Measurements from ENCODE around the gene FES. TPM values are rescaled to one million over a fixed set of nuclear protein-coding genes. Genes with fewer than 3 reads are reported as not detected.

FES gene
- polyA plus RNA-seq, 1 of the 3 experiments (the other 2 are of a cell fraction), result 0.03 TPM

DNA sequence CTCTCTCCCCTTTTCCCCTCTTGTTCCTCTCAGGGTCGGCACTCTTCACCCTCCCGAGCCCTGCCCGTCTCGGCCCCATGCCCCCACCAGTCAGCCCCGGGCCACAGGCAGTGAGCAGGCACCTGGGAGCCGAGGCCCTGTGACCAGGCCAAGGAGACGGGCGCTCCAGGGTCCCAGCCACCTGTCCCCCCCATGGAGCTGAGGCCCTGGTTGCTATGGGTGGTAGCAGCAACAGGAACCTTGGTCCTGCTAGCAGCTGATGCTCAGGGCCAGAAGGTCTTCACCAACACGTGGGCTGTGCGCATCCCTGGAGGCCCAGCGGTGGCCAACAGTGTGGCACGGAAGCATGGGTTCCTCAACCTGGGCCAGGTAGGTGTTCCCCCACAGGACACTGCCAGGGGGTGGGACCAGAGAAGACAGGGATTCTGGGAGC, 8.7 kb upstream of the FES start:
- Histone ChIP-seq H3K79me2 (ENCODE audit: insufficient read depth) (peaks cover 60% of the 10 kb centered on the region), H3K36me3 (replicated peaks in 1 of 2; ENCODE audit: control insufficient read depth in 1 of 2, insufficient read depth in 2 of 2, low read length in 1 of 2) (peaks cover 12 to 44% of the 10 kb centered on the region in 2 experiments), H3K9ac (no peak overlapping the region), H3K27me3 (ENCODE audit: insufficient read depth) (no peaks in the 10 kb centered on the region), H3K27ac (ENCODE audit: low read depth in 2 of 2, low read length in 1 of 2) (no peak overlapping the region), H3K9me2 (no peaks in the 10 kb centered on the region), H3K4me1 (ENCODE audit: control insufficient read depth in 1 of 2, insufficient read depth in 2 of 2, low read depth in 1 of 2, low read length in 1 of 2) (peaks cover 20% of the 10 kb centered on the region in 2 experiments; a peak in 2 of 4 replicates), H2AFZ (ENCODE audit: low read depth) (no peak overlapping the region), H3K4me3 (ENCODE audit: low read depth in 2 of 2, low read length in 1 of 2) (no peak overlapping the region), H3K9me3 (no peaks in the 10 kb centered on the region), H3K4me2 (no peak overlapping the region), H4K20me1 (ENCODE audit: insufficient read depth) (peaks cover 14% of the 10 kb centered on the region; the same call in 1 of the 2 replicates), H3F3A (replicated peaks; ENCODE audit: insufficient read depth) (peaks cover 4% of the 10 kb centered on the region)
- CTCF ChIA-PET, result interaction anchor here (1.3 kb wide), 1 partner anchor 10 kb away, joined by 8 read pairs; no protein-coding TSS in a partner anchor
- no peak for DNase-seq
- TF ChIP-seq ELF1 (IDR thresholded peaks at IDR 0.05) (no peak), GABPA (IDR thresholded peaks at IDR 0.05; ENCODE audit: low read depth) (no peak), MEF2A (IDR thresholded peaks at IDR 0.05; ENCODE audit: borderline replicate concordance, low read depth) (no peak), RXRA (IDR thresholded peaks at IDR 0.05; ENCODE audit: borderline replicate concordance, low read depth) (no peak), CHD2 (IDR thresholded peaks at IDR 0.05; ENCODE audit: low read length, partially characterized antibody) (no peak), JUND (IDR thresholded peaks at IDR 0.05) (no peak)
- TF ChIP-seq, protein P1, sequence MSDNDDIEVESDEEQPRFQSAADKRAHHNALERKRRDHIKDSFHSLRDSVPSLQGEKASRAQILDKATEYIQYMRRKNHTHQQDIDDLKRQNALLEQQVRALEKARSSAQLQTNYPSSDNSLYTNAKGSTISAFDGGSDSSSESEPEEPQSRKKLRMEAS (IDR thresholded peaks at IDR 0.05; ENCODE audit: low read depth), result no peak
- POLR2A ChIA-PET, result no interaction called here
- 95% methylated on average over 4 of the region's 12 CpGs for WGBS (ENCODE audit: low lambda C conversion rate)

DNA sequence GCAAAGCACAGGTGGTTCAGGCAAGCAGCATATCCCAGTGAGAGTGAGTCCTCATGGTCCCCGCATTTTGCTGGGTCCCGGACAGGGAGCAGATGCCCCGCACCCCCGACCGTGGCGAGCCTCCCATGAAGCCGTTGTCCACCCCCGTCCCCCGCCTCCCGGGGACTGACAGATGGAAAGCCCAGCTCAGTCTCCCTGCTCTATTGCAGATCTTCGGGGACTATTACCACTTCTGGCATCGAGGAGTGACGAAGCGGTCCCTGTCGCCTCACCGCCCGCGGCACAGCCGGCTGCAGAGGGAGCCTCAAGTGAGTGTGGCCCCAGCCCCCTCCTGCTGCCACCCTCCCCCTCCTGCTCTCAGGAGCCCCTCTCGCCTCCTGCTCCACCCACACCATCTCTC, 8.3 kb upstream of the FES start:
- H3K36me3 ChIP-seq (replicated peaks in 1 of 2; ENCODE audit: control insufficient read depth in 1 of 2, insufficient read depth in 2 of 2, low read length in 1 of 2), result peaks cover 13 to 49% of the 10 kb centered on the region in 2 experiments

DNA sequence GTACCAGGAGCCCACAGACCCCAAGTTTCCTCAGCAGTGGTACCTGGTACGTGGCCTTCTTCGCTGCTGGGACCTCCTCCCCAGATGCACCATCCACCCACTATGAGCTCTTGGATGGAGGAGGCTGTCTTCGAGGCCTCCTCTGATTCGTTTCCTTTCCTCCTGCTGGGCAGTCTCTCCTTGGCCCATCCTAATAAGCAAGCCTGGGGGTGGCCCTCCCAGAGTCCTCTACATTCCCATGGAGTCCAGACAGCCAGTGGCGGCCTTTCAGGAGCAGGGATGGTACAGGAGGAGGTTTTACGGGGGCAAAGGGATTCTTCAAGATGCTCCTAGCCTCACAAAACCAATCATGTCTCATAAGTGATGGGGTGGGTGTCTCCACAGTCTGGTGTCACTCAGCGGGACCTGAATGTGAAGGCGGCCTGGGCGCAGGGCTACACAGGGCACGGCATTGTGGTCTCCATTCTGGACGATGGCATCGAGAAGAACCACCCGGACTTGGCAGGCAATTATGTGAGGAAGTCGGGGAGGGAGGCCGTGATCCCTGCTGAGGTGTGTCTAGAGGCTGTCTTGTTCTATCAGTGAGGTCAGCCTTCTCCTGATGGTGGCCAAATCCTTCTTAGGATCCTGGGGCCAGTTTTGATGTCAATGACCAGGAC, 7.7 kb upstream of the FES start:
- Histone ChIP-seq H3K9me2 (no peaks in the 10 kb centered on the region), H3K4me2 (no peak overlapping the region), H2AFZ (ENCODE audit: low read depth) (no peak overlapping the region), H3K27ac (ENCODE audit: low read depth in 2 of 2, low read length in 1 of 2) (no peak overlapping the region), H3K36me3 (replicated peaks in 1 of 2; ENCODE audit: control insufficient read depth in 1 of 2, insufficient read depth in 2 of 2, low read length in 1 of 2) (peaks cover 13 to 55% of the 10 kb centered on the region in 2 experiments), H3K9ac (no peak overlapping the region), H3K79me2 (ENCODE audit: insufficient read depth) (peaks cover 52% of the 10 kb centered on the region), H3K4me1 (ENCODE audit: control insufficient read depth in 1 of 2, insufficient read depth in 2 of 2, low read depth in 1 of 2, low read length in 1 of 2) (peaks cover 18 to 19% of the 10 kb centered on the region in 2 experiments; a peak in 2 of 4 replicates), H3K27me3 (ENCODE audit: insufficient read depth) (no peaks in the 10 kb centered on the region), H4K20me1 (ENCODE audit: insufficient read depth) (peaks cover 14% of the 10 kb centered on the region; the same call in 1 of the 2 replicates), H3K9me3 (no peaks in the 10 kb centered on the region), H3K4me3 (ENCODE audit: low read depth in 2 of 2, low read length in 1 of 2) (no peak overlapping the region), H3F3A (replicated peaks; ENCODE audit: insufficient read depth) (peaks cover 4% of the 10 kb centered on the region)
- ChIA-PET POLR2A (no interaction called here), CTCF (no interaction called here)
- no peak for DNase-seq
- 97% methylated on average over 15 of the region's 15 CpGs for WGBS (ENCODE audit: low lambda C conversion rate)
- no peak for TF ChIP-seq NRF1 (IDR thresholded peaks at IDR 0.05; ENCODE audit: low read depth, low read length)
- no peak for TF ChIP-seq GABPA (IDR thresholded peaks at IDR 0.05; ENCODE audit: low read depth)
- TF ChIP-seq, protein P2, sequence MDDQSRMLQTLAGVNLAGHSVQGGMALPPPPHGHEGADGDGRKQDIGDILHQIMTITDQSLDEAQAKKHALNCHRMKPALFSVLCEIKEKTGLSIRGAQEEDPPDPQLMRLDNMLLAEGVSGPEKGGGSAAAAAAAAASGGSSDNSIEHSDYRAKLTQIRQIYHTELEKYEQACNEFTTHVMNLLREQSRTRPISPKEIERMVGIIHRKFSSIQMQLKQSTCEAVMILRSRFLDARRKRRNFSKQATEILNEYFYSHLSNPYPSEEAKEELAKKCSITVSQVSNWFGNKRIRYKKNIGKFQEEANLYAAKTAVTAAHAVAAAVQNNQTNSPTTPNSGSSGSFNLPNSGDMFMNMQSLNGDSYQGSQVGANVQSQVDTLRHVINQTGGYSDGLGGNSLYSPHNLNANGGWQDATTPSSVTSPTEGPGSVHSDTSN (IDR thresholded peaks at IDR 0.05), result no peak
- TF ChIP-seq, protein P3, sequence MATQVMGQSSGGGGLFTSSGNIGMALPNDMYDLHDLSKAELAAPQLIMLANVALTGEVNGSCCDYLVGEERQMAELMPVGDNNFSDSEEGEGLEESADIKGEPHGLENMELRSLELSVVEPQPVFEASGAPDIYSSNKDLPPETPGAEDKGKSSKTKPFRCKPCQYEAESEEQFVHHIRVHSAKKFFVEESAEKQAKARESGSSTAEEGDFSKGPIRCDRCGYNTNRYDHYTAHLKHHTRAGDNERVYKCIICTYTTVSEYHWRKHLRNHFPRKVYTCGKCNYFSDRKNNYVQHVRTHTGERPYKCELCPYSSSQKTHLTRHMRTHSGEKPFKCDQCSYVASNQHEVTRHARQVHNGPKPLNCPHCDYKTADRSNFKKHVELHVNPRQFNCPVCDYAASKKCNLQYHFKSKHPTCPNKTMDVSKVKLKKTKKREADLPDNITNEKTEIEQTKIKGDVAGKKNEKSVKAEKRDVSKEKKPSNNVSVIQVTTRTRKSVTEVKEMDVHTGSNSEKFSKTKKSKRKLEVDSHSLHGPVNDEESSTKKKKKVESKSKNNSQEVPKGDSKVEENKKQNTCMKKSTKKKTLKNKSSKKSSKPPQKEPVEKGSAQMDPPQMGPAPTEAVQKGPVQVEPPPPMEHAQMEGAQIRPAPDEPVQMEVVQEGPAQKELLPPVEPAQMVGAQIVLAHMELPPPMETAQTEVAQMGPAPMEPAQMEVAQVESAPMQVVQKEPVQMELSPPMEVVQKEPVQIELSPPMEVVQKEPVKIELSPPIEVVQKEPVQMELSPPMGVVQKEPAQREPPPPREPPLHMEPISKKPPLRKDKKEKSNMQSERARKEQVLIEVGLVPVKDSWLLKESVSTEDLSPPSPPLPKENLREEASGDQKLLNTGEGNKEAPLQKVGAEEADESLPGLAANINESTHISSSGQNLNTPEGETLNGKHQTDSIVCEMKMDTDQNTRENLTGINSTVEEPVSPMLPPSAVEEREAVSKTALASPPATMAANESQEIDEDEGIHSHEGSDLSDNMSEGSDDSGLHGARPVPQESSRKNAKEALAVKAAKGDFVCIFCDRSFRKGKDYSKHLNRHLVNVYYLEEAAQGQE (IDR thresholded peaks at IDR 0.05; ENCODE audit: low read depth, low read length), result no peak
- no peak for TF ChIP-seq ELF1 (IDR thresholded peaks at IDR 0.05)
- no peak for TF ChIP-seq RAD21 (IDR thresholded peaks at IDR 0.05; ENCODE audit: low read length)
- TF ChIP-seq, protein P4, sequence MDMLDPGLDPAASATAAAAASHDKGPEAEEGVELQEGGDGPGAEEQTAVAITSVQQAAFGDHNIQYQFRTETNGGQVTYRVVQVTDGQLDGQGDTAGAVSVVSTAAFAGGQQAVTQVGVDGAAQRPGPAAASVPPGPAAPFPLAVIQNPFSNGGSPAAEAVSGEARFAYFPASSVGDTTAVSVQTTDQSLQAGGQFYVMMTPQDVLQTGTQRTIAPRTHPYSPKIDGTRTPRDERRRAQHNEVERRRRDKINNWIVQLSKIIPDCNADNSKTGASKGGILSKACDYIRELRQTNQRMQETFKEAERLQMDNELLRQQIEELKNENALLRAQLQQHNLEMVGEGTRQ (IDR thresholded peaks at IDR 0.05; ENCODE audit: borderline replicate concordance, low read depth, low read length), result no peak
- TF ChIP-seq SIN3A (IDR thresholded peaks at IDR 0.05; ENCODE audit: borderline replicate concordance, low read depth, low read length), result no peak
- no peak for TF ChIP-seq TAF1 (IDR thresholded peaks at IDR 0.05; ENCODE audit: borderline replicate concordance, low read depth, low read length)
- no peak for TF ChIP-seq JUND (IDR thresholded peaks at IDR 0.05)
- TF ChIP-seq MEF2A (IDR thresholded peaks at IDR 0.05; ENCODE audit: borderline replicate concordance, low read depth), result no peak

More for the DNA sequence above, 8.3 kb upstream of the FES start:
- Histone ChIP-seq H3K9me3 (no peaks in the 10 kb centered on the region), H3K27ac (ENCODE audit: low read depth in 2 of 2, low read length in 1 of 2) (no peak overlapping the region), H3K27me3 (ENCODE audit: insufficient read depth) (no peaks in the 10 kb centered on the region), H3F3A (replicated peaks; ENCODE audit: insufficient read depth) (peaks cover 4% of the 10 kb centered on the region), H3K4me1 (ENCODE audit: control insufficient read depth in 1 of 2, insufficient read depth in 2 of 2, low read depth in 1 of 2, low read length in 1 of 2) (peaks cover 18 to 19% of the 10 kb centered on the region in 2 experiments; a peak in 2 of 4 replicates), H3K9ac (no peak overlapping the region), H2AFZ (ENCODE audit: low read depth) (no peak overlapping the region), H3K4me3 (ENCODE audit: low read depth in 2 of 2, low read length in 1 of 2) (no peak overlapping the region), H3K79me2 (ENCODE audit: insufficient read depth) (peaks cover 55% of the 10 kb centered on the region), H3K4me2 (no peak overlapping the region), H3K9me2 (no peaks in the 10 kb centered on the region), H4K20me1 (ENCODE audit: insufficient read depth) (peaks cover 14% of the 10 kb centered on the region; the same call in 1 of the 2 replicates)
- WGBS (ENCODE audit: low lambda C conversion rate), result 94% methylated on average over 18 of the region's 20 CpGs
- TF ChIP-seq YY1 (IDR thresholded peaks at IDR 0.05; ENCODE audit: low read depth), result no peak
- TF ChIP-seq RFX5 (IDR thresholded peaks at IDR 0.05; ENCODE audit: low read length), result no peak
- no peak for TF ChIP-seq FOXM1 (IDR thresholded peaks at IDR 0.05; ENCODE audit: low read depth)
- ChIA-PET POLR2A (no interaction called here), CTCF (interaction anchor here (1.3 kb wide), 1 partner anchor 10 kb away, joined by 8 read pairs; no protein-coding TSS in a partner anchor)
- no peak for DNase-seq
